WTC11 (cell line): Measurements from ENCODE around the gene TOM1L2. TPM values are rescaled to one million over a fixed set of nuclear protein-coding genes. Genes with fewer than 3 reads are reported as not detected.

ENCODE experiments used
- ATAC-seq: fragments of 200-7000 bp; cut with Tn5 transposase; 2 replicates; pipeline ENCODE4 v1.10.0; 2021; ENCODE audit warnings: mild to moderate bottlenecking, moderate library complexity
- CTCF ChIA-PET: fragments of 300-600 bp; sonication (Branson Sonifier 250); formaldehyde crosslinking; loops from one replicate; lab custom pipeline; 2021; ENCODE audit warnings: antibody characterized with exemption; lab: Charles Lee
- POLR2A ChIA-PET: fragments of 350-600 bp; sonication (Branson Sonifier 250); formaldehyde crosslinking; loops from one replicate; lab custom pipeline; 2021; ENCODE audit warnings: antibody characterized with exemption; lab: Charles Lee
- DNase-seq: peaks from one replicate; pipeline ENCODE4 v3.0.0; 2021; ENCODE audit warnings: low spot score
- H3K27ac Mint-ChIP-seq: 2 replicates; pipeline ENCODE4 v1.8.0; 2021; ENCODE audit warnings: mixed read lengths
- H3K27me3 Mint-ChIP-seq: 2 replicates; pipeline ENCODE4 v1.8.0; 2021; ENCODE audit warnings: low read depth, mild to moderate bottlenecking, moderate library complexity, mixed read lengths
- H3K36me3 Mint-ChIP-seq: 2 replicates; pipeline ENCODE4 v1.8.0; 2021; ENCODE audit warnings: mixed read lengths
- H3K4me1 Mint-ChIP-seq: 2 replicates; pipeline ENCODE4 v1.8.0; 2022; ENCODE audit warnings: mixed read lengths
- H3K4me3 Mint-ChIP-seq: 2 replicates; pipeline ENCODE4 v1.8.0; 2021; ENCODE audit warnings: mild to moderate bottlenecking, moderate library complexity, mixed read lengths
- H3K9me3 Mint-ChIP-seq: 2 replicates; pipeline ENCODE4 v1.8.0; 2021; ENCODE audit warnings: mixed read lengths
- AR ChIP-seq: fragments of 250-450 bp; sonication (Bioruptor Pico); IDR thresholded peaks from 2 replicates; pipeline ENCODE4 v1.9.0; 2021; ENCODE audit warnings: mild to moderate bottlenecking
- CREB1 ChIP-seq: sonication (generic); formaldehyde crosslinking; IDR thresholded peaks from 2 replicates; pipeline ENCODE4 v1.8.0; 2023; ENCODE audit warnings: mild to moderate bottlenecking, missing genetic modification reagents
- CREM ChIP-seq: sonication (generic); formaldehyde crosslinking; IDR thresholded peaks from 2 replicates; pipeline ENCODE4 v1.8.1; 2022; ENCODE audit warnings: mild to moderate bottlenecking, missing genetic modification reagents, moderate library complexity
- ESRRA ChIP-seq: sonication (generic); formaldehyde crosslinking; IDR thresholded peaks from 2 replicates; pipeline ENCODE4 v1.8.1; 2022; ENCODE audit warnings: mild to moderate bottlenecking, missing genetic modification reagents, borderline replicate concordance
- GABPB1 ChIP-seq: sonication (generic); formaldehyde crosslinking; IDR thresholded peaks from 2 replicates; pipeline ENCODE4 v1.8.1; 2023; ENCODE audit warnings: mild to moderate bottlenecking, missing genetic modification reagents
- IRF2 ChIP-seq: sonication (generic); formaldehyde crosslinking; IDR thresholded peaks from 2 replicates; pipeline ENCODE4 v1.8.0; 2022; ENCODE audit warnings: low read depth, missing genetic modification reagents, borderline replicate concordance
- NR2C2 ChIP-seq: sonication (generic); formaldehyde crosslinking; IDR thresholded peaks from 2 replicates; pipeline ENCODE4 v1.8.0; 2022; ENCODE audit warnings: mild to moderate bottlenecking, missing genetic modification reagents
- PRDM15 ChIP-seq: sonication (generic); formaldehyde crosslinking; IDR thresholded peaks from 2 replicates; pipeline ENCODE4 v1.8.0; 2022; ENCODE audit warnings: missing genetic modification reagents
- PREB ChIP-seq: sonication (generic); formaldehyde crosslinking; IDR thresholded peaks from 2 replicates; pipeline ENCODE4 v1.8.1; 2022; ENCODE audit warnings: mild to moderate bottlenecking, missing genetic modification reagents, moderate library complexity, borderline replicate concordance
- SMAD4 ChIP-seq: sonication (generic); formaldehyde crosslinking; IDR thresholded peaks from 2 replicates; pipeline ENCODE4 v1.8.0; 2022; ENCODE audit warnings: mild to moderate bottlenecking, missing genetic modification reagents
- SOX15 ChIP-seq: fragments of 250-450 bp; sonication (Bioruptor Pico); IDR thresholded peaks from 2 replicates; pipeline ENCODE4 v1.9.0; 2021; ENCODE audit warnings: mild to moderate bottlenecking
- STAT6 ChIP-seq: sonication (generic); formaldehyde crosslinking; conservative IDR thresholded peaks from 2 replicates; pipeline ENCODE4 v1.8.1; 2023; ENCODE audit warnings: mild to moderate bottlenecking, low read depth, missing genetic modification reagents, moderate library complexity
- USF2 ChIP-seq: sonication (generic); formaldehyde crosslinking; IDR thresholded peaks from 2 replicates; pipeline ENCODE4 v1.8.1; 2023; ENCODE audit warnings: mild to moderate bottlenecking, missing genetic modification reagents, moderate library complexity
- ZNF138 ChIP-seq: sonication (generic); formaldehyde crosslinking; conservative IDR thresholded peaks from 2 replicates; pipeline ENCODE4 v1.8.1; 2022; ENCODE audit warnings: mild to moderate bottlenecking, moderate library complexity, missing genetic modification reagents
- ZNF396 ChIP-seq: fragments of 250-450 bp; sonication (Bioruptor Pico); IDR thresholded peaks from 2 replicates; pipeline ENCODE4 v1.8.0; 2021; ENCODE audit warnings: mild to moderate bottlenecking, moderate library complexity, borderline replicate concordance
- ZNF423 ChIP-seq: fragments of 250-450 bp; sonication (Bioruptor Pico); IDR thresholded peaks from 2 replicates; pipeline ENCODE4 v2.1.2; 2022; ENCODE audit warnings: mild to moderate bottlenecking, moderate library complexity
- ZNF425 ChIP-seq: fragments of 250-450 bp; sonication (Bioruptor Pico); conservative IDR thresholded peaks from 2 replicates; pipeline ENCODE4 v1.9.0; 2021; ENCODE audit warnings: mild to moderate bottlenecking
- total RNA-seq: library from RNA; stranded (reverse); gene quantifications from 3 replicates; pipeline ENCODE4 v1.2.3, GENCODE V29; 2021

TOM1L2 gene
- total RNA-seq, 1 experiment from 2014 or later, result 6.4 TPM

GRCh38 chr17:17993366-17993765, 21.2 kb upstream of the TOM1L2 start (continued):
- TF ChIP-seq NR2C2 (CRISPR knock-in tag) (no peak), CREM (CRISPR knock-in tag) (no peak), IRF2 (no peak), PREB (CRISPR knock-in tag) (no peak), ESRRA (CRISPR knock-in tag) (no peak), CREB1 (CRISPR knock-in tag) (no peak)

GRCh38 chr17:17990282-17990681, 18.1 kb upstream of the TOM1L2 start:
- ChIA-PET POLR2A (no interaction called here), CTCF (no interaction called here)
- Mint-ChIP-seq H3K36me3 (no peaks in the 10 kb centered on the region), H3K4me1 (no peaks in the 10 kb centered on the region), H3K27me3 (no peaks in the 10 kb centered on the region), H3K4me3 (no peak overlapping the region), H3K9me3 (no peaks in the 10 kb centered on the region), H3K27ac (no peak overlapping the region)
- ATAC-seq (no peak), DNase-seq (no peak)
- TF ChIP-seq ZNF396 (CRISPR knock-in tag) (no peak), AR (CRISPR knock-in tag) (no peak), PRDM15 (CRISPR knock-in tag) (no peak), SOX15 (CRISPR knock-in tag) (no peak)

GRCh38 chr17:17989618-17990017, 17.4 kb upstream of the TOM1L2 start:
- DNase-seq (no peak), ATAC-seq (no peak)
- Mint-ChIP-seq H3K36me3 (no peaks in the 10 kb centered on the region), H3K27me3 (no peaks in the 10 kb centered on the region), H3K9me3 (no peaks in the 10 kb centered on the region), H3K4me3 (no peak overlapping the region), H3K27ac (no peak overlapping the region), H3K4me1 (no peaks in the 10 kb centered on the region)
- POLR2A ChIA-PET, result no interaction called here
- CTCF ChIA-PET, result interaction anchor here (1.0 kb wide), 1 partner anchor 15 kb away, joined by 3 read pairs; no protein-coding TSS in a partner anchor
- no peak for TF ChIP-seq GABPB1 (CRISPR knock-in tag)
- no peak for TF ChIP-seq STAT6
- no peak for TF ChIP-seq SMAD4 (CRISPR knock-in tag)
- TF ChIP-seq ZNF423, result no peak
- no peak for TF ChIP-seq USF2 (CRISPR knock-in tag)
- no peak for TF ChIP-seq ZNF425 (CRISPR knock-in tag)
- TF ChIP-seq ZNF138 (CRISPR knock-in tag), result no peak
